OCI-LY3 (cell line): Measurements from ENCODE around the gene DNAH1.

Source experiments
- CTCF ChIP-seq: fragments of 200-600, 300-600 bp; sonication (generic); IDR thresholded peaks from 2 replicates; pipeline ENCODE4 v1.5.1; 2014; ENCODE audit warnings: antibody characterized with exemption, low read length, low read depth
- EZH2phosphoT487 ChIP-seq: fragments of 200-600 bp; shearing (Covaris generic); IDR thresholded peaks from 2 replicates; pipeline ENCODE4 v1.6.1; 2018; ENCODE audit warnings: antibody characterized with exemption, mixed run types, low read depth

DNA sequence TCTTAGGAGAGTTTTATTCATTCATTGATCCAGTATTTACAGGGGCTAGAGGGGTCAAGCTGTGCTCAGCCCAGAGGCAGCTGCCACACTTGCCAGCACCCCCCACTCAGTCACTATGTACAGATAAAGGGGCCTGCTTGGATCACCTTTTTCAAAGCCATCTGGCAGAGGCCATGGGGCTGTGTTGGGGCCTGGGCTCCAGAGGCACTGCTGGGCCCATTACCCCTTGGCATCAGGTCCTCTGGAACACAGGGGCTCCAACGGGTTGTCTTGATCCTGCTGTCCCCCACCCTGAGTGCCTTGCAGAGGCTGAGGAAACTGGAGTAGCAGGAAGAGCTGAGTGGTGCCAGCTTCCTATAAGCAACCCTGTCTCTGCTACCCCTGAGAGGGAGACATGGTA, 84.9 kb downstream of the DNAH1 start:
- no peak for TF ChIP-seq CTCF
- no peak for TF ChIP-seq EZH2phosphoT487
